ENCODE results near the gene ITGB1. TPM values are rescaled to one million over a fixed set of nuclear protein-coding genes. Genes with fewer than 3 reads are reported as not detected.

ITGB1 gene
- total and polyA plus RNA-seq, 10 of the 15 experiments (the other 5 are each of a cell fraction or from before 2014, with no cell fraction given), result 2.8 to 20.7 (median 10.4) TPM

DNA sequence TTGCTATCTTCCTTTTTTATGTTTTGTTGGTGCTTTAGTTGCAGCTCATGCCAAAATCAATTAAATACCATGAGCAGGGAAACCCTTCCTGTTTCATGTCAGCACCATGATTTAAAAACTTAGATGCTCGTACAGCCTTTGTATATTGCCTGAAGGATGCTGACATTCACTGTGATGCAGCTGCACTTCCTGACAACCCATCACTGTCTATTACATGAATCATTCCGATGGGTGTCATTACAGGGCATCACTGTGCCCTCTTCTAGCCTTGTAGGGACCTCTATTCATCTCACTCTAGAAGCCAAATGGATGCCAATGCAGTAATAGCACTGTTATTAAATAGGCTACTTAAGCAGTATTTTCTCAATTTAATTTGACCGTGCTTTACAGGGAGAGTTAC is 18.3 kb upstream of the ITGB1 start:
- intact Hi-C loops (cut with micrococcal nuclease; ENCODE audit: unreplicated experiment), result no loop called here
- RAD21 ChIA-PET (ENCODE audit: unreplicated experiment), result no interaction called here

More for the DNA sequence above, 18.3 kb upstream of the ITGB1 start:
- TF ChIP-seq, protein P1, sequence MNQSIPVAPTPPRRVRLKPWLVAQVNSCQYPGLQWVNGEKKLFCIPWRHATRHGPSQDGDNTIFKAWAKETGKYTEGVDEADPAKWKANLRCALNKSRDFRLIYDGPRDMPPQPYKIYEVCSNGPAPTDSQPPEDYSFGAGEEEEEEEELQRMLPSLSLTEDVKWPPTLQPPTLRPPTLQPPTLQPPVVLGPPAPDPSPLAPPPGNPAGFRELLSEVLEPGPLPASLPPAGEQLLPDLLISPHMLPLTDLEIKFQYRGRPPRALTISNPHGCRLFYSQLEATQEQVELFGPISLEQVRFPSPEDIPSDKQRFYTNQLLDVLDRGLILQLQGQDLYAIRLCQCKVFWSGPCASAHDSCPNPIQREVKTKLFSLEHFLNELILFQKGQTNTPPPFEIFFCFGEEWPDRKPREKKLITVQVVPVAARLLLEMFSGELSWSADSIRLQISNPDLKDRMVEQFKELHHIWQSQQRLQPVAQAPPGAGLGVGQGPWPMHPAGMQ (IDR thresholded peaks at IDR 0.05; ENCODE audit: borderline replicate concordance), result no peak
- TF ChIP-seq KDM1A (IDR thresholded peaks at IDR 0.05; ENCODE audit: borderline replicate concordance) (no peak), YY1 (IDR thresholded peaks at IDR 0.05; ENCODE audit: low read depth, low read length) (no peak), GATAD2B (conservative IDR thresholded peaks at IDR 0.05; ENCODE audit: low read depth) (no peak), STAT1 (conservative IDR thresholded peaks at IDR 0.05) (no peak), HDAC6 (IDR thresholded peaks at IDR 0.05; ENCODE audit: unreplicated experiment) (no peak), NFIC (IDR thresholded peaks at IDR 0.05; ENCODE audit: low read depth, low read length) (no peak), RFX5 (IDR thresholded peaks at IDR 0.05; ENCODE audit: low read depth, low read length) (no peak), HDGF (IDR thresholded peaks at IDR 0.05) (no peak), RAD21 (IDR thresholded peaks at IDR 0.05; ENCODE audit: insufficient read depth, low read depth, low read length) (no peak)
- TF ChIP-seq, protein P2, sequence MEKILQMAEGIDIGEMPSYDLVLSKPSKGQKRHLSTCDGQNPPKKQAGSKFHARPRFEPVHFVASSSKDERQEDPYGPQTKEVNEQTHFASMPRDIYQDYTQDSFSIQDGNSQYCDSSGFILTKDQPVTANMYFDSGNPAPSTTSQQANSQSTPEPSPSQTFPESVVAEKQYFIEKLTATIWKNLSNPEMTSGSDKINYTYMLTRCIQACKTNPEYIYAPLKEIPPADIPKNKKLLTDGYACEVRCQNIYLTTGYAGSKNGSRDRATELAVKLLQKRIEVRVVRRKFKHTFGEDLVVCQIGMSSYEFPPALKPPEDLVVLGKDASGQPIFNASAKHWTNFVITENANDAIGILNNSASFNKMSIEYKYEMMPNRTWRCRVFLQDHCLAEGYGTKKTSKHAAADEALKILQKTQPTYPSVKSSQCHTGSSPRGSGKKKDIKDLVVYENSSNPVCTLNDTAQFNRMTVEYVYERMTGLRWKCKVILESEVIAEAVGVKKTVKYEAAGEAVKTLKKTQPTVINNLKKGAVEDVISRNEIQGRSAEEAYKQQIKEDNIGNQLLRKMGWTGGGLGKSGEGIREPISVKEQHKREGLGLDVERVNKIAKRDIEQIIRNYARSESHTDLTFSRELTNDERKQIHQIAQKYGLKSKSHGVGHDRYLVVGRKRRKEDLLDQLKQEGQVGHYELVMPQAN (conservative IDR thresholded peaks at IDR 0.05), result no peak
- Histone ChIP-seq H3K4me3 (no peak overlapping the region), H3K27me3 (replicated peaks in 1 of 2; ENCODE audit: control insufficient read depth in 2 of 2, insufficient read depth in 2 of 2, low read length in 1 of 2) (no peaks in the 10 kb centered on the region; a peak in 1 of 4 replicates), H3K4me2 (ENCODE audit: control insufficient read depth, insufficient read depth) (no peak overlapping the region), H3K4me1 (ENCODE audit: control insufficient read depth, insufficient read depth, low read length) (peaks cover 13% of the 10 kb centered on the region), H2AFZ (ENCODE audit: control insufficient read depth, low read depth, low read length) (no peak overlapping the region), H3K27ac (ENCODE audit: control insufficient read depth, insufficient read depth) (no peak overlapping the region), H3K36me3 (ENCODE audit: control insufficient read depth in 2 of 2, insufficient read depth in 2 of 2, low read length in 1 of 2) (no peaks in the 10 kb centered on the region), H4K20me1 (ENCODE audit: control insufficient read depth, insufficient read depth) (no peaks in the 10 kb centered on the region), H3K9ac (ENCODE audit: control insufficient read depth, insufficient read depth, low read length) (no peak overlapping the region), H3K9me3 (replicated peaks; ENCODE audit: control insufficient read depth, insufficient read depth, low read length) (no peaks in the 10 kb centered on the region), H3K79me2 (ENCODE audit: control insufficient read depth, insufficient read depth, low read length) (no peaks in the 10 kb centered on the region)
- ChIA-PET CTCF (no interaction called here), SMC1A (ENCODE audit: uncharacterized antibody, unreplicated experiment) (no interaction called here), POLR2A (no interaction called here)
- DNase-seq (ENCODE audit: low read depth, low spot score) (no peak), FAIRE-seq (no peak), ATAC-seq (no peak)
- in situ Hi-C loops (cut with MboI), result no loop called here
- 66% methylated on average over 3 of the region's 3 CpGs for WGBS (ENCODE audit: insufficient coverage, insufficient replicate concordance, low lambda C conversion rate, missing lambda C conversion rate)
- no TSS peak for BruUV-seq (replicated peaks)
